Endothelial cell of umbilical vein (primary cell): ENCODE data around the gene TNP1. TPM values are rescaled to one million over a fixed set of nuclear protein-coding genes. Genes with fewer than 3 reads are reported as not detected.

Experiments used
- BruUV-seq: library from RNA; stranded (reverse); fragments of 400-500 nt; replicated peaks from 2 replicates; lab custom pipeline; 2021; lab: Mats Ljungman, UMichigan
- CTCF ChIA-PET: fragments of 300-600, 350-600 bp; sonication (Branson Sonifier 250); formaldehyde crosslinking; loops from one replicate; lab custom pipeline; 2021; ENCODE audit warnings: antibody characterized with exemption, inconsistent platforms; lab: Charles Lee
- POLR2A ChIA-PET: fragments of 300-600, 350-600 bp; sonication (Branson Sonifier 250); formaldehyde crosslinking; loops from one replicate; lab custom pipeline; 2021; ENCODE audit warnings: antibody characterized with exemption, inconsistent platforms; lab: Charles Lee
- DNase-seq: peaks from one replicate; pipeline ENCODE4 v3.0.0-alpha.2; 2011; ENCODE audit warnings: low read depth, low spot score
- FAIRE-seq: peaks from 2 replicates; lab custom pipeline; 2011; peaks lifted over from hg19 to GRCh38; lab: Jason Lieb, UNC
- H2AFZ ChIP-seq: 2 replicates; pipeline ENCODE4 v1.6.0; 2012; ENCODE audit warnings: low read depth, low read length, control low read depth, inconsistent platforms
- H3K27ac ChIP-seq: 2 replicates; pipeline ENCODE4 v1.5.1; 2011; ENCODE audit warnings: low read depth, mild to moderate bottlenecking, control low read depth, low read length, moderate library complexity; ENCODE audit not compliant: insufficient read depth
- H3K27me3 ChIP-seq, 2 experiments: 2 replicates each; pipeline versions ENCODE4 v1.6.0 to v1.6.1; 2011; ENCODE audit warnings: low read length in 2 of 2, mixed read lengths in 1 of 2; ENCODE audit not compliant: control insufficient read depth in 2 of 2, insufficient read depth in 2 of 2
- H3K36me3 ChIP-seq, 2 experiments: 2 replicates in 1 of 2; 3 replicates in 1 of 2; pipeline ENCODE4 v1.5.1; 2011; ENCODE audit warnings: low read length in 2 of 2, mild to moderate bottlenecking in 1 of 2, moderate library complexity in 1 of 2; ENCODE audit not compliant: control insufficient read depth in 2 of 2, insufficient read depth in 2 of 2; ENCODE audit errors: extremely low read depth in 1 of 2
- H3K4me1 ChIP-seq: 3 replicates; pipeline ENCODE4 v1.5.1; 2011; ENCODE audit warnings: mild to moderate bottlenecking, low read length; ENCODE audit not compliant: control insufficient read depth, insufficient read depth; ENCODE audit errors: extremely low read depth
- H3K4me2 ChIP-seq: 2 replicates; pipeline ENCODE4 v1.6.1; 2011; ENCODE audit warnings: low read length, control low read depth, mixed read lengths; ENCODE audit not compliant: insufficient read depth
- H3K4me3 ChIP-seq, 3 experiments: fragments of 200-600 bp in 1 of 3; sonication (generic), shearing (Covaris generic) in 1 of 3; replicated peaks in 1 of 3; 2 replicates each; pipeline ENCODE4 v1.5.1; 2011 to 2016; ENCODE audit warnings: control low read depth in 3 of 3, low read length in 3 of 3, mild to moderate bottlenecking in 2 of 3, inconsistent platforms in 1 of 3, low read depth in 1 of 3, moderate library complexity in 1 of 3; ENCODE audit not compliant: insufficient read depth in 1 of 3
- H3K79me2 ChIP-seq: 2 replicates; pipeline ENCODE4 v1.6.0; 2012; ENCODE audit warnings: low read length, inconsistent platforms; ENCODE audit not compliant: control insufficient read depth, insufficient read depth
- H3K9ac ChIP-seq: replicated peaks from 2 replicates; pipeline ENCODE3; 2011; ENCODE audit warnings: low read length, control low read depth; ENCODE audit not compliant: insufficient read depth; ENCODE audit errors: extremely low read depth
- H3K9me1 ChIP-seq: replicated peaks from 3 replicates; pipeline ENCODE4 v1.6.0; 2011; ENCODE audit warnings: mild to moderate bottlenecking, low read length; ENCODE audit not compliant: control insufficient read depth, insufficient read depth; ENCODE audit errors: extremely low read depth
- H3K9me3 ChIP-seq: replicated peaks from 2 replicates; pipeline ENCODE4 v1.5.1; 2012; ENCODE audit warnings: low read length, inconsistent platforms; ENCODE audit not compliant: control insufficient read depth, insufficient read depth
- H4K20me1 ChIP-seq: replicated peaks from 2 replicates; pipeline ENCODE3; 2011; ENCODE audit warnings: mild to moderate bottlenecking, low read length; ENCODE audit not compliant: control insufficient read depth, insufficient read depth; ENCODE audit errors: extremely low read depth
- CTCF ChIP-seq, 2 donors: IDR thresholded peaks; 1 replicate in 1 of 2; 2 replicates in 1 of 2; pipeline ENCODE4 v1.5.1; 2011; ENCODE audit warnings: low read length in 2 of 2, mild to moderate bottlenecking in 2 of 2, moderate library complexity in 2 of 2, control low read depth in 1 of 2, inconsistent platforms in 1 of 2, low read depth in 1 of 2; ENCODE audit not compliant: insufficient read depth in 1 of 2; ENCODE audit errors: extremely low read depth in 1 of 2
- EZH2 ChIP-seq: IDR thresholded peaks from 2 replicates; pipeline ENCODE4 v1.6.1; 2012; ENCODE audit warnings: borderline replicate concordance, low read depth, mild to moderate bottlenecking, moderate library complexity, low read length, inconsistent platforms; ENCODE audit not compliant: severe bottlenecking
- GATA2 ChIP-seq: IDR thresholded peaks from 2 replicates; pipeline ENCODE4 v1.7.0; 2011; ENCODE audit warnings: low read depth, mild to moderate bottlenecking, moderate library complexity, mixed read lengths, low read length; ENCODE audit not compliant: insufficient read length, insufficient read depth
- MYC ChIP-seq: IDR thresholded peaks from one replicate; pipeline ENCODE4 v1.6.1; 2011; ENCODE audit warnings: mild to moderate bottlenecking, low read depth, low read length
- dilution Hi-C: fragments of 300-500 bp; cut with MboI; formaldehyde crosslinking; loops from one replicate; pipeline ENCODE4 v1.15.0; 2019; ENCODE audit warnings: low sequenced_read_pairs; ENCODE audit not compliant: extremely low pct_ligation_motif_present
- intact Hi-C: fragments of 100-400 bp; cut with micrococcal nuclease; formaldehyde crosslinking; loops from one replicate; pipeline ENCODE4 v1.10.0; 2022
- polyA plus RNA-seq, 4 experiments: library from polyadenylated mRNA; depleted of rRNA in 3 of 4; stranded (reverse) in 3 of 4; unstranded in 1 of 4; fragments of >200 nt; gene quantifications; 2 replicates each; pipeline versions ENCODE4 v1.2.1 to v1.2.3, GENCODE V29; 2011 to 2012; ENCODE audit warnings: missing spikeins in 1 of 4
- total RNA-seq: library from RNA; stranded (reverse); gene quantifications from 2 replicates; pipeline ENCODE4 v1.2.3, GENCODE V29; 2021

TNP1 gene
- total and polyA plus RNA-seq, 2 donors (not counting 3 experiments of a cell fraction or from before 2014, with no cell fraction given): not detected

GRCh38 chr2:216877085-216877484, 17.2 kb upstream of the TNP1 start:
- FAIRE-seq: no peak
- no peaks in the 10 kb centered on the region for H4K20me1 ChIP-seq
- no peak overlapping the region for H3K4me3 ChIP-seq
- no peaks in the 10 kb centered on the region for H3K9me1 ChIP-seq
- H3K27ac ChIP-seq: no peak overlapping the region
- no peak overlapping the region for H3K4me2 ChIP-seq
- intact Hi-C loops (loop anchor here (1.0 to 5.0 kb wide), 3 partner anchors 180 to 633 kb away; partner anchors contain the start of gene IGFBP5), dilution Hi-C loops (no loop called here)
- H3K79me2 ChIP-seq: no peaks in the 10 kb centered on the region
- no peaks in the 10 kb centered on the region for H3K36me3 ChIP-seq
- TF ChIP-seq EZH2 (no peak), CTCF (IDR thresholded peaks at IDR 0.05; ENCODE audit: extremely low read depth in 1 of 2, insufficient read depth in 1 of 2, low read depth in 1 of 2, low read length in 2 of 2) (peak; percentile 4 to 21)
- CTCF ChIA-PET: no interaction called here
- no peak overlapping the region for H2AFZ ChIP-seq
- H3K27me3 ChIP-seq: no peaks in the 10 kb centered on the region
- BruUV-seq: no TSS peak
- DNase-seq: peak; percentile 4
- no peaks in the 10 kb centered on the region for H3K4me1 ChIP-seq
- no peaks in the 10 kb centered on the region for H3K9me3 ChIP-seq
- no peak overlapping the region for H3K9ac ChIP-seq
- POLR2A ChIA-PET: no interaction called here

GRCh38 chr2:216875862-216876261, 16.0 kb upstream of the TNP1 start:
- intact Hi-C loops (loop anchor here (5.0 kb wide), 1 partner anchor 179 kb away; the partner anchor contains the start of gene IGFBP5), dilution Hi-C loops (no loop called here)
- Histone ChIP-seq H3K79me2 (no peaks in the 10 kb centered on the region), H3K9me1 (no peaks in the 10 kb centered on the region), H3K4me3 (no peak overlapping the region), H3K27ac (no peak overlapping the region), H3K4me1 (no peaks in the 10 kb centered on the region), H3K9ac (no peak overlapping the region), H3K9me3 (no peaks in the 10 kb centered on the region), H3K4me2 (no peak overlapping the region), H3K27me3 (no peaks in the 10 kb centered on the region), H4K20me1 (no peaks in the 10 kb centered on the region), H3K36me3 (no peaks in the 10 kb centered on the region), H2AFZ (no peak overlapping the region)
- CTCF ChIA-PET: interaction anchor here (3.1 kb wide), 1 partner anchor 290 kb away, joined by 11 read pairs; no protein-coding TSS in a partner anchor
- FAIRE-seq: no peak
- TF ChIP-seq GATA2 (no peak), EZH2 (no peak), MYC (no peak)
- BruUV-seq: no TSS peak
- no peak for DNase-seq
- POLR2A ChIA-PET: no interaction called here
